ENCODE results near the gene QRSL1. TPM values are rescaled to one million over a fixed set of nuclear protein-coding genes. Genes with fewer than 3 reads are reported as not detected.

QRSL1 gene, protein sequence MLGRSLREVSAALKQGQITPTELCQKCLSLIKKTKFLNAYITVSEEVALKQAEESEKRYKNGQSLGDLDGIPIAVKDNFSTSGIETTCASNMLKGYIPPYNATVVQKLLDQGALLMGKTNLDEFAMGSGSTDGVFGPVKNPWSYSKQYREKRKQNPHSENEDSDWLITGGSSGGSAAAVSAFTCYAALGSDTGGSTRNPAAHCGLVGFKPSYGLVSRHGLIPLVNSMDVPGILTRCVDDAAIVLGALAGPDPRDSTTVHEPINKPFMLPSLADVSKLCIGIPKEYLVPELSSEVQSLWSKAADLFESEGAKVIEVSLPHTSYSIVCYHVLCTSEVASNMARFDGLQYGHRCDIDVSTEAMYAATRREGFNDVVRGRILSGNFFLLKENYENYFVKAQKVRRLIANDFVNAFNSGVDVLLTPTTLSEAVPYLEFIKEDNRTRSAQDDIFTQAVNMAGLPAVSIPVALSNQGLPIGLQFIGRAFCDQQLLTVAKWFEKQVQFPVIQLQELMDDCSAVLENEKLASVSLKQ
- total RNA-seq: 7.7 and 12.7 TPM in 2 replicates

DNA sequence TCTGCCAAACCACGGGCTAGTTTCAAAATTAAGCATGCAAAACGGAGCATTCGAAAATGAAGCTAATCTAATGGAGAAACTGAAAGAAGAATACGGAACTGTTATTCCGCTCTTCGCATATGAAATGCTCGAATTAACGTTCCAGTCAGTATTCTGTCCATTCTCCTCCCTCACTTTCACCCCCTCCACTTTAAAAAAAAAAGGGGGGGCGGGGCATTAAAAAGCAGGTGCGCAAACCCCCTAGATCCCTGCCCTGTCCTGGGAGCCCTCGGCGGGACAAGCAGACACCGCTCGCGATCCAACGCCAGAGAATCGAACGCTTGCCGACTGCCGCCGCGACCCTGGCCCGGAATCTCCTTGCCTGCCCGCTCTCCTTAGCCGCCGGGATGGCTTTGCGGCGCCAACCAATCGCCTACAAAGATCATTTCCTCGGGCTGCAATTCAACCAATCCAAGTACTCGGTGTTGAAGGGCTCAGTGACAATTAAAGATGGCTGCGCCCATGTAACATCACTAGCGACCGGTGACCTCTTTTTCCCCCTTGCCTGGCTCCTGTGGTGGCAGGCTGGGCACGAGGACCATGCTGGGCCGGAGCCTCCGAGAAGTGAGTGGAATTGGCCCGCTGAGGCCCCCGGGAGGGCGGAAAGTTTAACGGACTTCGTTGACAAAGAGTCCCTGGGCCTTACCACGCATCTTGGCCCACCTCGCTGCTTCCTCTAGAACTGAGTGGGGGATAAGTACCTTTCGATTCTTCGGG, at the start of gene QRSL1, which contains the start of gene RTN4IP1:
QRSL1 (plus strand) TSS at position 476 of the 756 bp plus-strand sequence; CDS start at position 580, 104 bp downstream.
RTN4IP1 (minus strand) TSS at position 396 of the 756 bp plus-strand sequence. CDS start 477 bp downstream, outside the sequence.

Small RNA genes lying within 50 kb of the gene (small RNA-seq; reads per million reads assigned to genes)
- gene RNU6-527P (ENCODE audit: low replicate concordance): not detected

Other genes starting within 250 kb of the QRSL1 start
- 4.2 and 9.0 TPM in 2 replicates for gene RTN4IP1, start 80 bp upstream of the QRSL1 start, total RNA-seq